M059J (cell line): ENCODE results near the gene SMIM15. TPM values are rescaled to one million over a fixed set of nuclear protein-coding genes. Genes with fewer than 3 reads are reported as not detected.
"Not testable (repeated sequence)": the region's sequence is repeated elsewhere in the genome, so short reads cannot be mapped to it uniquely, and the experiment has no call there.

Source experiments
- DNase-seq: peaks from one replicate; pipeline ENCODE4 v3.0.0-alpha.2; 2012; ENCODE audit warnings: low read depth
- total RNA-seq: library from RNA; depleted of rRNA; stranded (reverse); fragments of >200 nt; shearing (Covaris generic); gene quantifications from 2 replicates; pipeline ENCODE4 v1.2.3, GENCODE V29; 2014; rRNA removed

The SMIM15 gene, protein sequence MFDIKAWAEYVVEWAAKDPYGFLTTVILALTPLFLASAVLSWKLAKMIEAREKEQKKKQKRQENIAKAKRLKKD
- 53.9 and 65.1 TPM in 2 replicates for total RNA-seq

DNA sequence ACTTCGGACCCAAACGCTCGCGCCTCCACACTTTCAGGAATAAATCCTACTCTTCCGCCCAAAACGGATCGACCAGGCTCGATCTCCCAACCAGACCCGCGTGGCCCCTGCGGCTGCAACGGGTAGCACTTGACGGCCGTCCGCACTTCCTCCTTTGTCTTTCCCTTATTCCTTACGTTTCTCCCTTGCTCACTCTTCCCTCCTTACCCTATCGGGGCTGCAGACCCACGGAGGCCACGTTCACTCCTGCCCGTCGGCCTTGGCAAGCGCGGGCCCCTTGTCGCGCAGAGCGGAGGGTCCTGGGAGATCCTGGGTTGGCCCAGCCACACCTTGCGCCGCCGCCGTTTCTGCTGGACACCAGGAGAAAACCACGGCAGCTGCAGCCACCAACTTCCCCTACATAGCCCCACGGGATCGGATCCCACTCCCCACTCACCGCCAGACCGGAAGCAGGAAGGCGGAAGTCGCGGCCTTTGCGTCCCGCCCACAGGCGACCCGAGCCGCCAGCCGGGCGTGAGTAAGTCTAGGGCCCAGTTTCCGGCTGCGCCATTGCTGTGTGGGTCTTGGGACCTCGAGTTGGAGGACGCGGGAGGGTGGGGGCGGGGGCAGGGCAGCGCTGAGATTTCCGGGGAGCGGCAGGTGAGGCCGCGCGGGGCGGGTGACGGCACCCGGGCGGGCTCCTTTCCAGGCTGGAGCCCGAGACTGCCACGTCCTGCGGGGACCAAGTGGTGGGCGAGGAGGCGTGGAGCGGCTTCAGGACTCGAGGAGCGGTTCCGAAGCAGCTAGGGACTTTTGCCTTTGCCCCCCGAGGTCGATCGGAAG lies at the start of gene SMIM15:
Gene SMIM15 (minus strand): TSS at position 459 of the 822 bp plus-strand sequence. CDS start 2,297 bp downstream, outside the sequence.
- DNase-seq, result peak; percentile 92

DNA sequence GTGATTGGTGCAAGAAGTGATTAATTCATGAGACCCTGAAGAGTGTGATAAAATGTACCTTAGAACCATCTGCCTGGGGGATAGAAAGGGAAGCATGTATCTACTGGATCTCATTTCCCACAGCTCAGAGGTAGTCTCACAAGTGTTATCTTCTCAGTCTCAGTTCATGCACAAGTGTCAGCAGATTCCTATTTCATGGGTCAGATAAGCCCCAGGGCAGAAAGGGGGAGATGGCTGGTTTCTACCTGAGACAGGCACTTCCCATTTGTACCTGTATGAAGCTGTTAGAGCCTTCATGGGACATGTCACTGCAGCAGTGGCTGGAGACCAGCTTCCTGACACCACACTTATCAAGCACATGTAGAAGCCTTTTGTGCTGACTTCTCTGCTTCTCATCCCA lies 45.6 kb upstream of the SMIM15 start:
- no peak for DNase-seq

DNA sequence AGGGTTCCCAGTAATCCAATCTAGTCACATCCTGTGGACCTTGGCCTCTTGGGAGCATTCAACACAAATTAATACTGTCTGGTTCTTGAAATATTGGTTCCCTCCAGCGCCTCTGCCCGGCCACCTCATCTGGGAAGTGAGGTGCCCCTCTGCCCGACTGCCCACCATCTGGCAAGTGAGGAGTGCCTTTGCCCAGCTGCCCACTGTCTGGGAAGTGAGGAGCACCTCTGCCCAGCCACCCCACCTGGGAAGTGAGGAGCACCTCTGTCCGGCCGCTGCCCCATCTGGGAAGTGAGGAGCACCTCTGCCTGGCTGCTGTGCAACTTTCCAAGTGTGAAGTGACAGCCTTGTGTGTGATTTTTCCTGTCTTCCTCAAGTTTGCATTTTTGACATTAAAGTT lies 42.7 kb upstream of the SMIM15 start:
- DNase-seq, result no peak

DNA sequence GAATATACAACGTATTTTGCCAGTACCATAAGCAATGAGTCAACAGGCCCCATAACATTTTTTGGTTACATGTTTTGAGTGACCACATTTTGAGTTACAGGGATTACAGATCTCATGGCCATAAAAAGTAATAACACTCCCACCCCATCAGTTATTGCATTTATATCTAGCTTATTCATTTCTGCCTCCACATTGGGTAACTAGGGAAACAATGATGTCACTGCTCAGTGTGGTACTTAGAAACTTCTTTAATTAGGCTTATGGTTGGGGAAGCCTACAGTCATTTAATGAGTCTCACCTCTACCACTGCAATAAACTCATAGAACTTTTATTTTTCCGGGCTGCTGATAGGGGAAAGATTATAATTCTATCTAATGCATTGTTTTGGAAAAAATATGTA lies 39.9 kb upstream of the SMIM15 start:
- DNase-seq, result peak; percentile 52

DNA sequence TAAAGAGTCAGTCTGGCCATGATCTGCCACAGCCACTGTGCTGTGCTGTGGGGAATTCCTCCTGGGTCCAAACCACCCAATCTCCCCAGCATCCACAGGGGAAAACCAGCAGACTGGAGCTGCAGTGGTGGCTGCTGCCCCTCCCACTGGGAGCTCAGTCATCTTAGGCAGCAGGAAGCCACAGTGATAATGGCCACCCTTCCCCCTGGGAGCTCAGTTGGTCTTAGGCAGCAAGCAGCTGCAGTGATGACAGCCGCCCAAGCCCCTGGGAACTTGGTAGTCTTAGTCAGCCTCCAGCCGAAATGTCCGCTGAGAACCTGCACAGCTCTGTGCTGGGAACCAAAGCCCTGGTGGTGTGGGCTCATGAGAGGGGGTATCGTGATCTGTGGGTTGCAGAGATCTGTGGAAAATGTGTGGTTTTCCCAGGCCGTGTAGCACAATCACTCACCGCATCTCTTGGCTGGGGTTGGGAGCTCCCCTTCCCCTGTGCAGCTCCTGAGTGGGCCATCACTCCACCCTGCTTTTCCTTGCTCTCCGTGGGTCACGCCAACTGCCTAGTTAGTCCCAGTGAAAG lies 38.4 kb upstream of the SMIM15 start:
- peak; percentile 8 for DNase-seq

DNA sequence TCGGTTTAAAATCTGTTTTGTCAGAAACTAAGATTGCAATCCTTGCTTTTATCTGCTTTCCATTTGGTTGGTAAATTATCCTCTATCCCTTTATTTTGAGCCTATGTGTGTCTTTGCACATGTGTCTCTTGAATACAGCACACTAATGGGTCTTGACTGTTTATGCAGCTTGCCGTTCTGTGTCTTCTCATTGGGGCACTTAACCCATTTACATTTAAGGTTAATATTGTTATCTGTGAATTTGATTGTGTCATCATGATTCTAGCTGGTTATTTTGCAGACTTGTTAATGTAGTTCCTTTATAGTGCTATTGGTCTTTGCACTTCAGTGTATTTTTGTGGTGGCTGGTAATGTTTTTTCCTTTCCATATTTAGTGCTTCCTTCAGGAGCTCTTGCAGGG lies 36.3 kb upstream of the SMIM15 start:
- no peak for DNase-seq

DNA sequence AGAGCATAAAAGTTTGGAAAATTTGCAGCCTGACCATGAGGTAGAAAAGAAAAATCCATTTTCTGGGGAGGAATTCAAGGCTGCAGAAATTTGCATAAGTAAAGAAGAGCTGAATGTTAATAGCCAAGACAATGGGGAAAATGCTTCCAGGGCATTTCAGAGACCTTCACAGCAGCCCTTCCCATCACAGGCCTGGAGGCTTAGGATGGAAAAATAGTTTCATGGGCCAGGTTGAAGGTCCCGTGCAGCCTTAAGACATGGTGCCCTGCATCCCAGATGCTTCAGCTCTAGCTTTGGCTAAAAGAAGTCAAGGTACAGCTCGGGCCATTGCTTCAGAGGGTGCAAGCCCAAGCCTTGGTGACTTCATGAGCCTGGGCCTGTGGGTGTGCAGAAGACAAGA lies 25.6 kb upstream of the SMIM15 start:
- DNase-seq, result not testable (repeated sequence)

DNA sequence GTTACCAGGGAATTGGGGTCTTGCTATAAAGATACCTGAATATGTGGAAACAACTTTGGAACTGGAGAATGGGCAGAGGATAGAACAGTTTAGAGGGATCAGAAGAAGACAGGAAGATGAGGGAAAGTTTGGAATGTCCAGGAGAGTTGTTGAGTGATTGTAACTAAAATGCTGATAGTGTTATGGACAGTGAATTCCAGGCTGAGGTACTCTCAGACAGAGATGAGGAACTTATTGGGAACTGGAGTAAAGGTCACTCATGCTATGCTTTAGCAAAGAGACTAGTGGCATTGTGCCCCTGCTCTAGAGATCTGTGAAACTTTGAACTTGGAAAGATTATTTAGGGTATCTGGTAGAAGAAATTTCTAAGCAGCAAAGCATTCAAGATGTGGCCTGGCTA lies 25.1 kb upstream of the SMIM15 start:
- not testable (repeated sequence) for DNase-seq

DNA sequence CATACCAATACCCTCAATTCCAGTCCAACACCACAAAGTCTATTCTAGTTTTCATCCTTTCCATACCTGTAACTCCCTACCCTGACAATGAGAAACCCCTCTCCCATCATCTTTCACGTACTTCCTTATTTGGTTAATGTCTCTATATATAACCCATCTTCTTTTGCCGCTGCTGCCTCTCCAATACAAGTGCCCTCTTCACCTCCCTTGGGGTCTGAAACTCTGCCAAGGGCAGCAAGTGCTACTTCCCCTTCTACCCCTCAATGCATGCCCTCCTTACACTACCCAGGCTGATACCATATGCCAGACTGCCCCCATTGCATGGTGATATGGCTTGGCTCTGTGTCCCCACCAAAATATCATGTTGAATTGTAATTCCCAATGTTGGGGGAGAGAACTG lies 24.4 kb upstream of the SMIM15 start:
- no peak for DNase-seq

DNA sequence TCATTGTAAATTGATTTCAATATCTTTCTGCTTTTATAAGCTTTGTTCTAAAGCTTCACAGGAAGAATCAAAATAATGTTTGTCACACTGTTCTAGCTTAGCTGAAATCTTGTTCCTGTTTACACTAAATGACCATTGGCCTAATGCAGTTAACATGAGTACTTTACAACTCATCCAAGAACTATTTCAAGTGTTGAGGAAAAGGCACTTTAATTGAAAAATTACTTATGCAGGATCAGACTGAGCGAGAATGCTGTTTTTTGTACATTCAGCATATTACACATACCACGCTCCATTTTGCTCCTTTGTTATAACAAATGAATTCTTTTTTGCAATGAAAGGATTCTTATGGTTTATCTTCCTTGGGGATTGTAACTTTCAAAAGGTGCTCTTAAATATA lies 22.4 kb upstream of the SMIM15 start:
- peak; percentile 45 for DNase-seq

DNA sequence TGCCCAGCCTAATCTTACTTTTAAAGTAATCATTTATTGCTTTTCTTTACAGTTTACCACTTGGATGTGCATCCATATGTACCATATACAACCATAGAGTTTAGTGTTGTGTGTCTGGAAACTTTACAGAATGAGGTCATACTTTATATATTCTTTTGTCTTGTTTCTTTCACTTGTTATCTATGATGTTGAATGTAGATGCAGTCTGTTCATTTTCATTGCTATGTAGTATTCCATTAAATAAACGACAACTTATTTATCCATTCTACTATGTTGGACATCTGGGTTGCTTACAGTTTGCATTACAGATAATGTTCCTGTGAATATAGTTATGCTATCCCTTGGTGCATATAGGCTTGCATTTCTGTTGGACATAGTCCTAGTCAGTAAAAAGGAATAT lies 21.3 kb upstream of the SMIM15 start:
- DNase-seq, result no peak

DNA sequence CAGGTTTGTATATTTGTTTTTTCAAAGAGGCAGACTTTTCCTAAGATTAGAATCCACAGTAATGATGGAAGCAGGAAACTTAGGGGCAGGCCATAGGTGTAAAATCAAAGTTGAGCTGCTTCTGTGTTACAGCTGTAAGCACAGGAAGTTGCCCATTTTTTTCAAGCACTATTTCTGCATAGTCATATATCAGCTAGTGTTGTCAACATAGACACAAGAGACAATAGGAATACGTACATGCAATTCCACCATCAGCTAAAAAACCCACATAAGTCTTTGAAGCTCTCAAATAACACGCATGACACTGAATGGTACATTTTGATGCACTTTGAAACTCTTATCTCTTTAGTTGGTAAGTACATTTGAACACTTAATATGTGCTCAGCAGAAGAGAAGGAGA lies 20.2 kb upstream of the SMIM15 start:
- no peak for DNase-seq

DNA sequence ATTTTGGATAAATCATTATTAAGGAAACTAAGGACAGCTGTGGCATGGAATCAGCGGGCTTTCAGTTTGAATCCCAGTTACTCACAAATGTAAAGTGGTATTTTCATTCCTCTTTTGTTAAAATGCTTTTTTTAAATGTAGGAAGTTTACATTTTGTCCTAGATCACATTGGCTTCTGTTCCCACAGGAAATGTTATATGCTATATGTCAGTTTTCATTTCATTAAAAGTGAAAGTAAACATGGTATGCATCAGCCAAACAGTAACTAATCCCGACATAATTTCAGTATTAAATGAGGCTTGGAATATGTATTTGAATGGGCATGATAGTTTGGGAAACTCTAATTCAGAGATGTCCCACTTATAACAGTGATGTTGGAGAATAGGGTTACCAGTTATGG lies 18.6 kb upstream of the SMIM15 start:
- no peak for DNase-seq

DNA sequence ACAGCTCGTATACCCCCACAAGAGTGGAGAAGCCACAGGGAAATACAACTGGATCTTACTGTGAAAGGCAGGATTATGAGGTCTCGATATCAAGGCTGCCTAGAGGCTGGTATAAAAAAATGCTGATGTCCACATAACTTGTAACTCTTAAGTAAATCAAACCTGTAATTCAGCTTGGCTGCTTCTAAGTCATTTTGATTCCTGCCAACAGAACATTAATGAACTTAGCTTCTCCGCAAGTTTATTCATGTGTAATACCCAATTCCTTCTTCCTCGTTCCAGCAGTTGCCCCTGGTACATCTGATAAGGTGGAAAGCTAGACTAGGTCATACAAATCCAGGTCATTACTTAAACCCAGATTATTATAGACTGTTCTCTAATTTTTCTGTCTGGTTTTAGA lies 16.4 kb upstream of the SMIM15 start:
- DNase-seq, result no peak

DNA sequence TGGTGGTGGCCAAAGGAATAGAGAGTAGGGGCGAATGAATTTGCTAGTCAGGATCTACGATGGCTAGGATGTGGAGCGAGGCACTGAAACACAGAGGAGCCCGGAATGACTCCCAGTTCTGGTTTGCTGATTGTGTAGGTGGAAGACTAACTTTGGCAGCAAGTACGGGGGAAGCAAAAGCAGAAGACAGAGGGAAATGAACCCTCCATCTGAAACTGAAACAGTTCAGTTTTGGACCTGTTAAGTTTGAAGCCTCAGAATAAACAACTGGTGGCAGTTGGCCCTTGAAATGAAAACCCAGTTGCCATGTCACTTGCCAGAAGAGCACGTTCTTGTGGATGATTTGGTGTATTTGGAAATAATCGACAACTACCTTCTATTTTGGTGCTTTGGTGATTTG lies 15.4 kb upstream of the SMIM15 start:
- DNase-seq, result no peak

DNA sequence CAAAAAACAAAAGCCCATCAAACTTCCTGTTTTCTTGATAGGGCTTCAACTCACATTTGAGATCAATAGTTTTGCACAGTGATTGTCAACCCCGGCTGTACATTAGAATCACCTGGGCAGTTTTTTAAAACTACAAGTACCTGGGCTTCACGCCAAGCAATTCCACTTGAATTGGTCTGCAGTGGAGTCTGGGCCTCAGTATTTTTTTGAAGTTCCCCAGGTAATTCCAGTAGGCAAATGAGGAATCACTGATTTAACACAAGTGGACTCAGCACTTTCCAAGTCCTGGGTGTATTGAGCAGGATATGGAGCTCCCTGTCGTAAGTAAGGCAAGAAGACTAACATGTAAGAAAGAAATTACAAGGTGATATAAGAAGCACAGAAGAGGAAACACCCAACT lies 14.8 kb upstream of the SMIM15 start:
- DNase-seq, result no peak

DNA sequence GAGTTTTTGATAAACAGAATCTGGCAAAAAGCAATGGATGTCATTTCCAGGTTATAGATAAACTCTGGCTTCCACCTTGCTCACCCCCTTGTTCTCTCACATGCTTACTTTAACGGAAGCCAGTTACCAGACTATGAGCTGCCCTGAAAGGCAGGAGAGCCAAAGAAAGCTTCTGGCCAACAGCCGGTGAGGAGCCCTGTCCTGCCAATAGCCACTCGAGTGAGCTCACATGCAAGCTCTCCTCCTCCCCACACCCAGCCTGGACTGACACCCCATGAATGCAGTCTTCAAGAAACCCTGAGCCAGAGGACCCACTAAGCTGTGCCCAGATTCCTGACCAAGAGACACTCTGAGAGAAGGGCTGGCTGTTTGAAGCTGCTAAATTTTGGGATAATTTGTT lies 14.4 kb upstream of the SMIM15 start:
- DNase-seq, result no peak

DNA sequence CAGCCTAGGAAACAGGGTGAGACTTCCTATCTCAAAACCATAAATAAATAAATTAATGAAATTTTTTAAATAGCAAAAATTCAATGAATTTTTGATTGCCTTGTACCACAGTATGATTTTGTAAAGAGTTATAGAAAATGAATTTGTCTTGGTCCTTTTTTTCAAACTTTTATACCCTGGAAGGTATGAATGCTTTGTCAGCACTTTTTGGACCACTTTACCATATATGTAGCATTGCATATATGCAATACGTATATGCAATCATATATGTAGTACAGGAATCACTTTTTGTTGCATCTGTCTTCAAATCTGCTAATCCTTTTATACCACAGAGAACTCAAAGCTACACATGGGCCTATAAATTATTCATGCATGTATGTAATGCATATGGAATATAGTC lies 9.2 kb upstream of the SMIM15 start:
- no peak for DNase-seq

DNA sequence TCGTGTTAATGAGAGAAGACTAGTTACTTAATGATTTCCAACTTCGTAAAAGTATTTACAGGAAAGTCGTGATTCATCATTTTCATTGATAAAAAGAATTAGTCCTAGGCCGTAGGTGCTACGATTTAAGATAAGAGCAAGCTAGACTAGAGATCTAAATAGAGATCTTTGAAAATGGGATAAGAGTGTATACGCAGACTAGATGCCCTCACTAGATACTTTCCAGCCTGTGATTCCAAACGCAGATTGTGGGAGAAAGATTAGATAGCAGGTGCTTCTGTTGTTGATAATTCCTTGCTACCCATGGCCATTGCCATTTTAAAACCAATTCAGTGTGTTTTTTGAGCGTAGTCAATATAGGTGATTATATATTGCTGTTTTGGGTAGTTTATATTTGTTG lies 6.7 kb upstream of the SMIM15 start:
- no peak for DNase-seq

DNA sequence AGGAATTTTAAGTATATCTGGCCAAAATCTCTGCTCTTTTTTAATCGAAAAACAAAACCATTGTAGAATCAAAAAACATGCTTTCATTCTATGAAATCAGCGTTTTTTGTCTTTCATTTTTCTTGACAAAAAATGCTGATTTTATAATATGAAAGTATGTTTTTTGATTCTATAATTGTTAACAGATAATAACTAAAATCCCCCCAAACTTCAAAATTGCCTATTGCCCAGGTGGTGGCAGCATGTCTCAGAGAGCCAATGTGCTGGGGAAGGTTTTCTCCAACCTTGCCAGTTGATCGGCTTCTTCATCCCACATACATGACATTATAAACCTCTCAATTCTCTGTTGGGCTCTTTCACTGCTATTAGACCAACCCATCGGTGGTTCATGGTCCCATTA lies 5.1 kb upstream of the SMIM15 start:
- DNase-seq, result peak; percentile 54

DNA sequence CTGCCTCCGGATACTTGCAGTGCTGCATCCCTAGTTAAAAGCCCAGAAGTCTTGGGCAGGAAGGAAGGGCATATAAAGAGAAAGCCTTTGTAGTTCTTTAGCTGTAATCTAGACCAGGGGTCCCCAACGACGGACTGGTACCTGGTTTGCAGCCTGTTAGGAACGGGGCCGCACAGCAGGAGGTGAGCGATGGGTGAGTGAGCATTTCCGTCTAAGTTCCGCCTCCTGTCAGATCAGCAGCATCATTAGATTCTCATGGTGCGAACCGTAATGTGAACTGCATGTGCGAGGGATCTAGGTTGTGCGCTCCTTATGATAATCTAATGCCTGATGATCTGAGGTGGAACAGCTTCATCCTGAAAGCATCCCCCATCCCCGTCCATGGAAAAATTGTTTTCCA lies 1.6 kb upstream of the SMIM15 start:
- DNase-seq, result no peak

DNA sequence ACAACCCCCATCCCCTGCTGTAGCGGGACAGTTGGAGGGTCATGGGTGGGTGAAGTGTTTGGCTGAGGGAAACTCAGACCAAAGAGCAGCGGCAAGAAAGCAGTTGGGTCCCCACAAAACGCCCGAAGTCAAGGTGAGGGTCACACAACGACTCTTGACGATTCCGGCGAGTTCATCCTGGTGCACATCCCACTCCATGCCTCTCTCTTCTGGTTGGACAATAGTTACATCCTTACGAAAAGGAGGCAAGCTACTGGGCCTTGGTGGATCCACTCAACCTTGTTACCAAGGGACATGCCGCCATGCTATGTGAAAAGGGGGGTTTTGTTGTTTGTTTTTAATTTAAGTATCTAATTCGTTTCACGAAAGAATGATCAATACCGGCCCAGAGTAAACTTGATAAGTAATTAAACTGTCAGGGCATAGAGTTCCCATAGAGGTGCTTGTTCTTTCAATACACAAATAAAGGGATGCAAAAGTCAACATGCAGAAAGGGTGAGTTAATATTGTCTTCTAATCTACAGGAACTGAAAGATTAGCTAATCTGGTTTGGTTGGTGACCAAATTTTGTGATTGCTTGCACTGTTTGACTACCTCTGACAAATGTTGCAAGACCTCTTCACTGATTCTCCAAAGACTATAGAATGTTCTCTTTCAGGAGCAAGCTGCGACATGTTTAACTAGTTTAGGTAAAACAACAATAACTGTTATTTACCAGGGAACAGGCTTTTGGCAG lies 732 bp upstream of the SMIM15 start:
- DNase-seq, result peak; percentile 38

DNA sequence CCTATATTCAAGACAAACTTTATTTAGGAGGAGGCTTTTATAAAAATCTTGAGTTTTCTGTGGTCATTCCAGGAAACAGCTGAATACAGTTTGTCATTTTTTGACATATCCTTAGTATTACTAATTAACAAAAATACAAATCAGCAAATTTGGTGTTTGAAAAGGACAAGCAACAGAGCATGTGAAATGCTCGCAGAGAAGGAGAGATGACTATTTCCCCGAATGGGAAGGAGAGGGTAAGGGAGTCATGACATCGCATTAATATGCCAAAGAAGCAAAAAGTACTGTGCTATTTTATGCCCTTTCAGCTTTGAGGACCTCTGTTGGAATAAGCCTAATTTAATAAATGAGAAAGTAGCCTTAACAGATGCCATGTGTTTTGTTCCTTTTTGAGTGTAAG lies 1.8 kb downstream of the SMIM15 start:
- no peak for DNase-seq
